Chondrocyte (in vitro differentiated cells): ENCODE measurements around the gene SLC6A6. TPM values are rescaled to one million over a fixed set of nuclear protein-coding genes. Genes with fewer than 3 reads are reported as not detected.

ENCODE experiments used
- DNase-seq: peaks from one replicate; pipeline ENCODE4 v3.0.0; 2021; ENCODE audit warnings: mixed read lengths, low spot score
- H3K27ac Mint-ChIP-seq: one replicate; pipeline ENCODE4 v1.8.0; 2021; ENCODE audit warnings: mild to moderate bottlenecking, moderate library complexity, mixed read lengths; ENCODE audit not compliant: unreplicated experiment
- H3K27me3 Mint-ChIP-seq: 2 replicates; pipeline ENCODE4 v1.8.0; 2021; ENCODE audit warnings: low read depth, mixed read lengths
- H3K36me3 Mint-ChIP-seq: 2 replicates; pipeline ENCODE4 v1.8.0; 2021; ENCODE audit warnings: low read depth, mixed read lengths
- H3K4me1 Mint-ChIP-seq: 2 replicates; pipeline ENCODE4 v1.8.0; 2021; ENCODE audit warnings: low read depth, mild to moderate bottlenecking, mixed read lengths
- H3K4me3 Mint-ChIP-seq: one replicate; pipeline ENCODE4 v1.8.0; 2021; ENCODE audit warnings: mild to moderate bottlenecking, moderate library complexity, mixed read lengths; ENCODE audit not compliant: unreplicated experiment
- H3K9me3 Mint-ChIP-seq: 2 replicates; pipeline ENCODE4 v1.8.0; 2021; ENCODE audit warnings: low read depth, mixed read lengths
- CTCF ChIP-seq: fragments of 200-600 bp; sonication (generic); IDR thresholded peaks from 2 replicates; pipeline ENCODE4 v1.5.0; 2021; ENCODE audit warnings: antibody characterized with exemption, mild to moderate bottlenecking, moderate library complexity
- total RNA-seq: library from RNA; stranded (reverse); gene quantifications from 3 replicates; pipeline ENCODE4 v1.2.1, GENCODE V29; 2021

SLC6A6 gene
- total RNA-seq, 1 donor from 2014 or later, result 46.0 TPM

- H3K4me1 Mint-ChIP-seq, result peaks cover 73% of the 10 kb centered on the region
- TF ChIP-seq CTCF, result no peak
- no peaks in the 10 kb centered on the region for H3K9me3 Mint-ChIP-seq
- peaks cover 2% of the 10 kb centered on the region for H3K36me3 Mint-ChIP-seq
- no peaks in the 10 kb centered on the region for H3K27me3 Mint-ChIP-seq
- H3K4me3 Mint-ChIP-seq, result no peak overlapping the region
- peak overlapping the region; percentile 78 for H3K27ac Mint-ChIP-seq
- peak; percentile 71 for DNase-seq
Measured at GRCh38 chr3:14410503-14411165, 8.2 kb downstream of the SLC6A6 start.

GRCh38 chr3:14411166-14411526, 8.7 kb downstream of the SLC6A6 start:
- TF ChIP-seq CTCF, result no peak
- DNase-seq, result no peak
- H3K4me3 Mint-ChIP-seq, result no peak overlapping the region
- H3K4me1 Mint-ChIP-seq, result peaks cover 74% of the 10 kb centered on the region
- H3K9me3 Mint-ChIP-seq, result no peaks in the 10 kb centered on the region
- peaks cover 2% of the 10 kb centered on the region for H3K36me3 Mint-ChIP-seq
- H3K27me3 Mint-ChIP-seq, result no peaks in the 10 kb centered on the region
- H3K27ac Mint-ChIP-seq, result peak overlapping the region; percentile 78

DNA sequence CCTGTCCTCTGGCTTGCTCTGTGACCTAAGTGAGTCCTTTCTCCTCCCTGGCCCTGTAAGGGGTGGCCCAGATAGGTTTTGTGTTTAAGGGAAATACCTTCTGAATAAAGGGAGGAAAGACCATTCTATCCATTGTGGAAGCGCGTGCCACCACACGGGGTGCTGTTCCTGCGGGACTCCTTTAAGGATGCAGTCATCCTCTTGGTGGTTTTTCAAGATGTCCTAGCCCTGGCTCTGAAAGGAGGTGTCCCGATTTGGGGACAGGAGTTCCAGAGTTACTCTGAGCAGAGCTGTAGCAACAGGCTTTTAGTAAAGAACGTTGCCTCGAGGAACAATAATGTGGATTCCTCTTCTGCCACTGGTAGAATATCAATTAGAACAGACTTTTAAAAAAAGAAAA, 9.6 kb downstream of the SLC6A6 start:
- peak; percentile 37 for TF ChIP-seq CTCF
- Mint-ChIP-seq H3K4me1 (peaks cover 77% of the 10 kb centered on the region), H3K27ac (no peak overlapping the region), H3K27me3 (no peaks in the 10 kb centered on the region), H3K4me3 (no peak overlapping the region), H3K36me3 (peaks cover 2% of the 10 kb centered on the region), H3K9me3 (no peaks in the 10 kb centered on the region)
- DNase-seq, result no peak

- H3K9me3 Mint-ChIP-seq, result no peaks in the 10 kb centered on the region
- peaks cover 71% of the 10 kb centered on the region for H3K4me1 Mint-ChIP-seq
- DNase-seq, result no peak
- no peaks in the 10 kb centered on the region for H3K27me3 Mint-ChIP-seq
- peaks cover 3% of the 10 kb centered on the region for H3K36me3 Mint-ChIP-seq
- no peak overlapping the region for H3K27ac Mint-ChIP-seq
- TF ChIP-seq CTCF, result no peak
- peak overlapping the region; percentile 35 for H3K4me3 Mint-ChIP-seq
Measured at GRCh38 chr3:14412831-14413380, 10.5 kb downstream of the SLC6A6 start.

DNA sequence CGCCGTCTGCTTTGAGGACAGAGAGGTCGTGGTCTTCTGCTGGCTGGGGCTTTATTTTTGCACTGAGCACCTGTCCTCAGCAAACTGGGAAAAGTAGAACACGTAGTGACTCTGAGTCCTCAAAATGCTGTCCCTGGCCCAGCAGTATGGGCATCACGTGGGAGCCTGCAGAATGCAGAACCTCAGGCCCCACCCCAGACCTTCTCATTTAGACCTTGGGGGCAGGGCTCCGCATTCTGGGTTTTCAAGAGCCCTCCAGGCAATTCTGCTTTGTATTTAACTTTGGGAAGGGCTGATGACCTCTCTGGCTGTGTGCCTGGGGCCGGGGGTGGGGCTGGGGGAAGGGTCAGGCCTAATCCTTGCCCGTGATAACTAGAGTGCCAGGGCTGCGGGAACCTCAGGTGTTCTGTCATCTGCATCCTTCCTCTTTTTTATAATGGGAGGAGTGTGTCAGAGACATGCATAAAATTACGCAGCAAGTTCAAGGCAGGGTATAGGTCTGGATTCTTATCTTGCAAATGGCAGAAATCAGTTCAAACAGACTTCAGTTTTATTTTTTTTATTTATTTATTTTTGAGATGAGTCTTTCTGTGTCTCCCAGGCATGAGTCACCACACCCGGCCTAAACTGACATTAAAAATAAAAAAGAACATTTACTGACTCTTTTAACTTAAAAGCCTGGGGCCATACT, 11.1 kb downstream of the SLC6A6 start:
- DNase-seq, result no peak
- Mint-ChIP-seq H3K9me3 (no peaks in the 10 kb centered on the region), H3K27ac (peak overlapping the region; percentile 49), H3K36me3 (peaks cover 7% of the 10 kb centered on the region), H3K27me3 (no peaks in the 10 kb centered on the region), H3K4me3 (no peak overlapping the region), H3K4me1 (peaks cover 70% of the 10 kb centered on the region)
- no peak for TF ChIP-seq CTCF
